ENCODE results near the gene CALN1.

CALN1 gene

DNA sequence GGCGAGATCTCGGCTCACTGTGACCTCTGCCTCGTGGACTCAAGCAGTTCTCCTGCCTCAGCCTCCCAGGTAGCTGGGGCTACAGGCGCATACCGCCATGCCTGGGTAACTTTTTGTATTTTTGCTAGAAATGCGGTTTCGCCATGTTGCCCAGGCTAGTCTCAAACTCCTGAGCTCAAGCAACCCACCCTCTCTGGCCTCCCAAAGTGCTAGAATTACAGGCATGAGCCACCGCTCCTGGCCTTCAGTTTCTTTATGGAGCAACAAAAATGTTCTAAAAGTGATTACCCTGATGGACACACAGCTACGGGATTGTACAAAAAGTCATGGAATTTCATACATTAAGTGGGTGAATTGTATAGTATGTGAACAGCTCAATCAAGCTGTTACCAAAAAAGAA, 216.0 kb downstream of the CALN1 start:
- no peak overlapping the region for H3K4me3 ChIP-seq (replicated peaks; ENCODE audit: low read depth, low read length)
- no peak for TF ChIP-seq CTCF (IDR thresholded peaks at IDR 0.05; ENCODE audit: low read depth, low read length, missing control alignments)
- DNase-seq (ENCODE audit: extremely low read depth, low read depth) = no peak

- H3K4me3 ChIP-seq (replicated peaks; ENCODE audit: low read depth, low read length) = no peak overlapping the region
- DNase-seq (ENCODE audit: extremely low read depth, low read depth) = no peak
- no peak for TF ChIP-seq CTCF (IDR thresholded peaks at IDR 0.05; ENCODE audit: low read depth, low read length, missing control alignments)
These were observed 221.2 kb downstream of the CALN1 start for GRCh38 chr7:72190919-72191318.

DNA sequence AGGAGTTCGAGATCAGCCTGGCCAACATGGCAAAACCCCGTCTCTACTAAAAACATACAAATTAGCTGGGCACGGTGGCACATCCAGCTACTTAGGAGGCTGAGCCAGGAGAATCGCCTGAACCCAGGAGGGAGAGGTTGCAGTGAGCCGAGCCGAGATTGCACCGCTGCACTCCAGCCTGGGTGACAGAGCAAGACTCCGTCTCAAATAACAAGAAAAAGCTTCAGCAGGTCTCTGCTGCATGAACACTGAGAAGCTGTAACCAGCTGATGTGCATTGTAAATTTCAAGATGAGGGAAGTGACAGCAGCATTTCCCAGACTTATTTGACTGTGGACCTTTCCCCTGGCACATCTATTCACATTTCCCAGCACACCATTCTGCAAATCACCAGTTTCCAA, 222.0 kb downstream of the CALN1 start:
- no peak overlapping the region for H3K4me3 ChIP-seq (replicated peaks; ENCODE audit: low read depth, low read length)
- no peak for DNase-seq (ENCODE audit: extremely low read depth, low read depth)
- no peak for TF ChIP-seq CTCF (IDR thresholded peaks at IDR 0.05; ENCODE audit: low read depth, low read length, missing control alignments)

DNA sequence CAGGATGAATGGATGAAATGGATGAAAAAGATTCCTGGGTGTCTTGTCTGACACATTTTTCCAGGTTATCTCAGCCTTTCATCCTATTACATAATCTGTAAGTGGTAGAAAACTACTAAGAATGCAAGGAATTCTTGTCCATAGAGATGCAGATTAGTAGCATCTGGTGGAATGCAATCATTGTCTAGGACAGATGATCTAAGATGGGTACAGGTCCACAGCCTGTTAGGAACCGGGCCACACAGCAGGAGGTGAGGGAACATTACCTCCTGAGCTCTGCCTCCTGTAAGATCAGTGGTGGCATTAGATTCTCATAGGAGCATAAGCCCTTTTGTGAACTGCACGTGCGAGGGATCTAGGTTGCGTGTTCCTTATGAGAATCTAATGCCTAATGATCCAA, 225.0 kb downstream of the CALN1 start:
- no peak overlapping the region for H3K4me3 ChIP-seq (replicated peaks; ENCODE audit: low read depth, low read length)
- DNase-seq (ENCODE audit: extremely low read depth, low read depth) = no peak
- no peak for TF ChIP-seq CTCF (IDR thresholded peaks at IDR 0.05; ENCODE audit: low read depth, low read length, missing control alignments)

DNA sequence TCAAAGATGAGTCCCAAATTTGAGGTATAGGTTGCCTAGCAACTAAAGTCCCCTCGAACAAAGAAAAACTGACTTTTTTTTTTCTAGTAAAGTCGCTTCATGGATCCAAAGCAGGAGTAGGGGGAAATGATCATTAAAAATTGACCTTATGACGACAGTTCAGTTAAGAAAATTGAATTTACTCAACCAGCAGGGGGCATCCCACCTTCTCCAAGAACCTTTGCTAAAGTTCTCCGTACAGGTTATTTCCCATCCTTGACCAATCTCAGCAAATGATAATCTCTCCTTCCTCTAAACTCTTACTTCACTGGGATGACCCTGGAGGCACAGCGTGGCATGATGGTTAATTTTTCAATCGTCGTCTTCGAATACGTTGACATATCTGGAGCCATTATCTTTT, 228.3 kb downstream of the CALN1 start:
- TF ChIP-seq CTCF (IDR thresholded peaks at IDR 0.05; ENCODE audit: low read depth, low read length, missing control alignments) = no peak
- H3K4me3 ChIP-seq (replicated peaks; ENCODE audit: low read depth, low read length) = no peak overlapping the region
- no peak for DNase-seq (ENCODE audit: extremely low read depth, low read depth)

DNA sequence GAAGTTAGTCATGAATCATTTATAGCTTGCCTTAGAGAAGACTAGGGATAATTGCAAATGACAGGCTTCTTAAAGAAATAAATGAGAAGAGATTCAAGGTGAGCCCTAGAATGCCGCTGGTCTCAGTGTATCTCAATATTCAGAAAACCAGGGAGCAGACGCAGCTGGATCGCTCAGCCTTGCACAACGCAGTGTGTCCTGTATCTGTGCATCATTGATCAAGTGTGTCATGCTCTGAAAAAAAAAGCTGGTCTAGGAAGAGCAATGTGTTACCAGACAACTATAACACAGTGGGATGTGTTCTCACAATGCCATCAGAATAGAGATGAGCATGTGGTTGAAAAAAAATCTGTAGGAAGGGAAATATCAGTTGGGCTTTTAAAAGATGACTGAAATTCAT, 230.1 kb downstream of the CALN1 start:
- TF ChIP-seq CTCF (IDR thresholded peaks at IDR 0.05; ENCODE audit: low read depth, low read length, missing control alignments) = no peak
- H3K4me3 ChIP-seq (replicated peaks; ENCODE audit: low read depth, low read length) = no peak overlapping the region
- DNase-seq (ENCODE audit: extremely low read depth, low read depth) = no peak

- H3K4me3 ChIP-seq (replicated peaks; ENCODE audit: low read depth, low read length) = no peak overlapping the region
- TF ChIP-seq CTCF (IDR thresholded peaks at IDR 0.05; ENCODE audit: low read depth, low read length, missing control alignments) = no peak
- no peak for DNase-seq (ENCODE audit: extremely low read depth, low read depth)
These were observed 235.3 kb downstream of the CALN1 start for GRCh38 chr7:72176875-72177274.
